Body of pancreas (tissue), 4 donors: ENCODE measurements around the gene ZFHX3. TPM values are rescaled to one million over a fixed set of nuclear protein-coding genes. Genes with fewer than 3 reads are reported as not detected.

Experiments used
- ATAC-seq: fragments of 150-250 bp; one replicate; pipeline ENCODE4 v1.9.1; 2016
- DNase-seq, 4 donors: peaks; one replicate each; pipeline ENCODE4 v3.0.0-alpha.2; 2019
- H3K27ac ChIP-seq, 4 donors: fragments of 200-600 bp; sonication (generic); 1 replicate in 3 of 4; 2 replicates in 1 of 4; pipeline versions ENCODE4 v1.5.1 to v1.6.1; 2016 to 2019; ENCODE audit warnings: mild to moderate bottlenecking in 1 of 4, mixed read lengths in 1 of 4, moderate library complexity in 1 of 4
- H3K27me3 ChIP-seq, 2 donors: fragments of 200-600 bp; sonication (generic); one replicate each; pipeline ENCODE4 v1.6.0; 2016; ENCODE audit warnings: mild to moderate bottlenecking in 1 of 2
- H3K36me3 ChIP-seq, 2 donors: fragments of 200-600 bp; sonication (generic); replicated peaks in 1 of 2; 2 replicates each; pipeline ENCODE4 v1.5.1; 2016; ENCODE audit warnings: low read depth in 2 of 2; ENCODE audit not compliant: insufficient read depth in 1 of 2
- H3K4me1 ChIP-seq: fragments of 200-600 bp; sonication (generic); one replicate; pipeline ENCODE4 v1.6.0; 2016
- H3K4me3 ChIP-seq, 2 donors: fragments of 200-600 bp; sonication (generic); 1 replicate in 1 of 2; 2 replicates in 1 of 2; pipeline ENCODE4 v1.5.1; 2016 to 2019
- H3K9me3 ChIP-seq, 3 donors: fragments of 200-600 bp; sonication (generic); 1 replicate in 2 of 3; 2 replicates in 1 of 3; pipeline ENCODE4 v1.5.1; 2016
- CTCF ChIP-seq, 7 experiments: fragments of 450-650 bp in 4 of 7; fragments of 200-600 bp in 3 of 7; sonication (generic) in 3 of 7; IDR thresholded peaks; one replicate each; pipeline ENCODE4 v1.5.1; 2016 to 2019; ENCODE audit warnings: antibody characterized with exemption in 7 of 7
- POLR2A ChIP-seq, 3 donors: fragments of 450-650 bp; IDR thresholded peaks; one replicate each; pipeline ENCODE4 v1.6.1; 2016; ENCODE audit warnings: antibody characterized with exemption in 3 of 3, mild to moderate bottlenecking in 2 of 3
- WGBS, 2 donors: methylation state at CpG; one replicate each; pipeline ENCODE4 v1.1.5; 2017; 5-methylcytosine and 5-hydroxymethylcytosine counted together
- intact Hi-C: fragments of 100-400 bp; cut with DNase I; formaldehyde crosslinking; loops from one replicate; pipeline ENCODE4 v1.15.1; 2023
- small RNA-seq: library from RNA; depleted of rRNA; stranded (forward); fragments of <200 nt; gene quantifications from one replicate; pipeline ENCODE3, GENCODE V24; 2016
- total RNA-seq, 2 donors: library from RNA; depleted of rRNA; stranded (reverse); fragments of >200 nt; gene quantifications; one replicate each; pipeline ENCODE4 v1.1.0, GENCODE V29; 2016

The ZFHX3 gene
- total RNA-seq, 2 donors from 2014 or later, result 22.4 to 24.6 TPM

GRCh38 chr16:72736074-72736473 is 311.9 kb downstream of the ZFHX3 start:
- Histone ChIP-seq H3K4me3 (no peak overlapping the region), H3K27me3 (no peaks in the 10 kb centered on the region), H3K36me3 (no peaks in the 10 kb centered on the region), H3K27ac (no peak overlapping the region), H3K9me3 (no peaks in the 10 kb centered on the region), H3K4me1 (no peaks in the 10 kb centered on the region)
- intact Hi-C loops, result no loop called here
- ATAC-seq (no peak), DNase-seq (no peak)
- WGBS, 2 donors, result 95% methylated on average over 2 of the region's 2 CpGs; no CpG with 5 or more reads in 1 of the 2 donors
- no peak for TF ChIP-seq CTCF (IDR thresholded peaks at IDR 0.05)
- no peak for TF ChIP-seq POLR2A (IDR thresholded peaks at IDR 0.05)

Small RNA genes lying within 50 kb of the gene (small RNA-seq; reads per million reads assigned to genes)
- gene AC002044.1 (not detected), gene RNU7-71P (not detected)
